Measurements from ENCODE around the gene PID1. TPM values are rescaled to one million over a fixed set of nuclear protein-coding genes. Genes with fewer than 3 reads are reported as not detected.

The PID1 gene
- total and polyA plus RNA-seq, 7 donors = 19.7 to 83.6 (median 67.3) TPM

GRCh38 chr2:229169751-229170150 lies 101.3 kb downstream of the PID1 start:
- intact Hi-C loops (cut with DNase I) = no loop called here
- WGBS, 2 donors = 87 to 92% methylated on average over 6 of the region's 6 CpGs
- Histone ChIP-seq H3K4me3 (no peak overlapping the region), H3K9me3 (no peaks in the 10 kb centered on the region), H3K4me1 (no peaks in the 10 kb centered on the region), H3K27ac (no peak overlapping the region), H3K36me3 (no peaks in the 10 kb centered on the region), H3K27me3 (no peaks in the 10 kb centered on the region)
- DNase-seq = no peak
- no peak for TF ChIP-seq POLR2A (IDR thresholded peaks at IDR 0.05)
- no peak for TF ChIP-seq EP300 (IDR thresholded peaks at IDR 0.05)
- TF ChIP-seq CTCF (IDR thresholded peaks at IDR 0.05) = no peak
- TF ChIP-seq POLR2AphosphoS5 (IDR thresholded peaks at IDR 0.05) = no peak

GRCh38 chr2:229164545-229165249 lies 106.4 kb downstream of the PID1 start:
- Histone ChIP-seq H3K4me3 (no peak overlapping the region), H3K27ac (no peak overlapping the region)

GRCh38 chr2:229163893-229164292 lies 107.2 kb downstream of the PID1 start:
- intact Hi-C loops (cut with DNase I) = no loop called here
- peaks cover 0 to 5% (median 0%) of the 10 kb centered on the region in 4 donors for H3K4me1 ChIP-seq
- WGBS, 2 donors = 33 to 54% methylated on average over 2 of the region's 2 CpGs
- no peak for DNase-seq
- no peaks in the 10 kb centered on the region for H3K9me3 ChIP-seq
- TF ChIP-seq EP300 (IDR thresholded peaks at IDR 0.05) = no peak
- no peak for TF ChIP-seq POLR2A (IDR thresholded peaks at IDR 0.05)
- TF ChIP-seq CTCF (IDR thresholded peaks at IDR 0.05) = no peak
- no peak for TF ChIP-seq POLR2AphosphoS5 (IDR thresholded peaks at IDR 0.05)
- no peak overlapping the region for H3K27ac ChIP-seq
- no peak overlapping the region for H3K4me3 ChIP-seq
- no peaks in the 10 kb centered on the region for H3K27me3 ChIP-seq
- H3K36me3 ChIP-seq = no peaks in the 10 kb centered on the region

More at GRCh38 chr2:229164545-229165249, 106.4 kb downstream of the PID1 start:
- Histone ChIP-seq H3K36me3 (no peaks in the 10 kb centered on the region), H3K9me3 (no peaks in the 10 kb centered on the region), H3K4me1 (peaks cover 0 to 5% (median 0%) of the 10 kb centered on the region in 4 donors), H3K27me3 (no peaks in the 10 kb centered on the region)
- 49 to 60% methylated on average over 2 of the region's 2 CpGs for WGBS, 2 donors
- DNase-seq = no peak
- intact Hi-C loops (cut with DNase I) = no loop called here
- TF ChIP-seq POLR2A (IDR thresholded peaks at IDR 0.05) (no peak), EP300 (IDR thresholded peaks at IDR 0.05) (no peak), POLR2AphosphoS5 (IDR thresholded peaks at IDR 0.05) (no peak), CTCF (IDR thresholded peaks at IDR 0.05) (no peak)

GRCh38 chr2:229162015-229162414 lies 109.1 kb downstream of the PID1 start:
- intact Hi-C loops (cut with DNase I) = no loop called here
- Histone ChIP-seq H3K27ac (no peak overlapping the region), H3K4me3 (no peak overlapping the region), H3K4me1 (peaks cover 0 to 5% (median 0%) of the 10 kb centered on the region in 4 donors), H3K27me3 (no peaks in the 10 kb centered on the region), H3K36me3 (no peaks in the 10 kb centered on the region), H3K9me3 (no peaks in the 10 kb centered on the region)
- DNase-seq = no peak
- 77 to 89% methylated on average over 4 of the region's 4 CpGs for WGBS, 2 donors
- TF ChIP-seq CTCF (IDR thresholded peaks at IDR 0.05) (no peak), POLR2A (IDR thresholded peaks at IDR 0.05) (no peak), POLR2AphosphoS5 (IDR thresholded peaks at IDR 0.05) (no peak), EP300 (IDR thresholded peaks at IDR 0.05) (no peak)

Measured in sigmoid colon (tissue), 7 donors.